Activated CD4-positive, CD25-positive, alpha-beta regulatory T cell treated with anti-CD3 and anti-CD28 coated beads, Interleukin-2, amount 50 U/mL, for 72 hours (primary cell): ENCODE results near the gene ING4.

Experiments
- DNase-seq: peaks from one replicate; pipeline ENCODE4 v3.0.0; 2021

ING4 gene

DNA sequence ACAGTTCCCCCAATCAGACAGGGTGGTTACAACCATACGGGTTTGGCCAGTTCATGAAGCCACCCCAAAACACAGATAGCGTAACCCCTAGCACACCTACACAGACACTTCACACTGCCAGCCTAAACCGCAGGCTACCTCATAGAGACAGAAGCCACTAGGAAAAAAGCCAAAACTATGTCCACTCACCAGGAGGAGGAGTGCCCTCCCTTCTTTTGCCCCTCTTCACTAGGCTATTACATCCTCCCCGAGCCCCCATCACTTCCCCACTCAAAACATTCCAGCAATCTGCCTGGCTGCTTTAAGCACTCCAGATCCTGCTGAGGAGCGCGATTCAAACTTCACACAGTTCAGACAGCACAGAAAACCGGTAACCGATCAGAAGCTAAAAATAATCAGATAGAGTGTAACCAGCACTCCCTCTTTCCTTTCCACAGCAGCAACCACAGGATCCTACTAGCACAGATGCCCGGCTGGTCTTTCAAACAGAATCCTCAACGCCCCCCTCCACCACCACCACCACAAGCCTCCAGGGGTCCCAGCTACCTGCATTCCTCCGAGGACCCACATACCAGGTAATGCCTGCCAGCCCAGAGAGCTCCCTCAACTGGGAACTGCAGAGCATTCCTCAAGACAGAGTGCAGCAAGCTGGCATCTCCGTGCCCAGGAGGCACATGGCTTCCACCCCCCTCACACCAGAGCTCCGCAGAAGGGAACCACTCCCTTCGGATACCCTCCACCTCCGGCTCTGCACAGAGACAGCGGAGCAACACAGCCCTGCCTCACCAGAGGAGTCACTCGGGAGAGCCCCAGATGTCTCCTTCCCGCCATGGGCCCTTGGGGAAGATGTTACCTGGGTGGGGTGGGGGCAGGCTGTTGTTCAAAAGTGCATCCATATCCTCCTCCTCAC is 57.2 kb downstream of the ING4 start:
- DNase-seq = no peak

DNA sequence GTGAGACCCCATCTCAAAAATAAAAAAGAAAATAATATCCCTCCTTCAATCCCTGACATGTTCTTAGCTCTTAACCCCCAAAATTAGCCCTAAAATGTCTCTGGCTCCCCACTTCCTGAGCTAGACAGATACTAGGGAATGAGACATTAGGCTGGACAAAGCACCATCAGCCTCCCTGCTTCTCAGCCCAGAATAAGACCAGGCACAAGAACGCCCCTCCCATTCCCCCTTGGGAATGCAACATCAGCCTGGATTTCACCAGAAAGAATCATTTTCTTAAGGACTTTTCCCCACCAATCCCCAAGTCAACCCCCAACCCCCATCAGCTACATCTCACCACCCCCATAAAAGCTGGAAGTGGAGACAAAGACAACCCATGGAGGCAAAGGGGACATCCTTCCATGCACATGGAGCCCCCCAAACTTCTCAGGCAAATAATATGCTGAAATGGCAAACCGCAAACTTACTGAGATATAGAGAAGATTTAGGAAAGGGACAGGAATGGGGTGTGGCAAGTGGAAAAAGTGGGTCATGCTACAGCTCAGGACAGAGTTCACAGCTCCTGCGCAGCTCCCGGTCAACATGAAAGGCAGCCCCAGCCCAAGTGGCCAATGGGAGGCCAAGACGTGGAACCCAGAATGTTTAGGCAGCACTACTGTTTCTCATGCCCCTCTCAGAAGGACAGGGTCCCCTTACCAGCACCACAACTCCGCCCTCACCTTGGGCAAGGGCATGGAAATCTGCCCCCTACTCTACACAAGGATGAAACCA is 58.5 kb downstream of the ING4 start:
- no peak for DNase-seq

DNA sequence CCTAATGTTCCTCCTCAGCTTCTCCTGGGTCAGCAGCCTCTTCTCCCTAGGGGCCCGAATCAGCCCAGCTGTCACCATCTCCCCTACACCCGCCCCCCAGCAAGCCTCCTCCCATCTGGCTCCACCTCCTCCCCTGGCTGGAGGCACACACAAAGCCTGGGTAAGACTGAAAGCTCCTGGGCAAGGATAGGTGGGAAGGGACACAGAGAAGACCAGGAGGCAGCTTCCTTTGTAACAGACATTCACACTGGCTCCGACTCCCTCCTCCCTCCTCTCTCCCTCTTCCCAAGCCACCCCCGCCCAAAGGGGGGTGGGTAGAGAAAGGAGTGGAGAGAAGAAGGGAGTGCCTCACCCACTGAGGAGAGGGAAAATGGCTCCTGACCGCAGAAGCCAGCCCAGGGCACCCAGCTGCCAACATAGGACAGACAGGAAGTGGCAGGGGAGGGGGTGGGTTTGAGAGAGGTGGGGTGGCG is 59.8 kb downstream of the ING4 start:
- DNase-seq = no peak

DNA sequence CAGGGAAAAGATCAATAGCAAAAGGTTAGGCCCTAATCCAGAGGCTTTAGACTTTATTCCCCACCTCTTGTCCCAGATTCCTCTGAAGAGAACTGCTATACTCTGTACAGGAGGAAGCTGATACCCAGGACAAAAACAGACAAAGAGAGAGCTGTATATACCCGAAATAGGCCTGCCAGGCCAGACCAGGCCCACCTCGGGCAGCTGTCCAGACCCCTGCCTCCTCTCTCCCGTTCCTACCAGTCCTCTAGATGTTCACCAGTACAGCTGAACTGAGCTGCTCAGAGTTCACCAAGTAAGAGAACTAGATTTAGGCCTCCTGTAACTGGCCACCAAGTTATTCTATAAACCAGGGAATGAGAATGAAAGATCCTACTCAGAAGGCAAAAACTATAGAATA is 60.4 kb downstream of the ING4 start:
- DNase-seq = no peak
